ENCODE measurements around the gene ATOX1. TPM values are rescaled to one million over a fixed set of nuclear protein-coding genes. Genes with fewer than 3 reads are reported as not detected.

Gene ATOX1
- polyA plus RNA-seq, 1 of the 3 experiments (the other 2 are of a cell fraction): 497 TPM

DNA sequence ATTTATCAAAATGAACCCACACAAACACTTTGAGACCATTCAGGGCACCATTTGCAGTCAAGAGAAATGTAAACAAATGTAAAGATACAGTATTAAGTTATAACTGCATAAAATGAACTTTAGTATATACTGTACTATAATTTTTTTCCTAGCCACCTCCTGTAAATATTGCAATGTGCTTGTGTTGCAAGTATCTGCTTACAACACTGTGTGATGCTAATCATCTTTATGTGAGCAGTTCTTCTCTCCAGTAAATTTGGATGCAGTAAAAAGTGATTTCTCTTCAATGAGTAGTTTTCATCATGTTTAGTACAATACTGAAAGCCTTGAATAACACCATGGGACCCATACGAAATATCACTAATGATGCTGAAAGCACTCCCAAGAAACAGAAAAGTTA is 22.8 kb upstream of the ATOX1 start (continued):
- TF ChIP-seq, protein P1, sequence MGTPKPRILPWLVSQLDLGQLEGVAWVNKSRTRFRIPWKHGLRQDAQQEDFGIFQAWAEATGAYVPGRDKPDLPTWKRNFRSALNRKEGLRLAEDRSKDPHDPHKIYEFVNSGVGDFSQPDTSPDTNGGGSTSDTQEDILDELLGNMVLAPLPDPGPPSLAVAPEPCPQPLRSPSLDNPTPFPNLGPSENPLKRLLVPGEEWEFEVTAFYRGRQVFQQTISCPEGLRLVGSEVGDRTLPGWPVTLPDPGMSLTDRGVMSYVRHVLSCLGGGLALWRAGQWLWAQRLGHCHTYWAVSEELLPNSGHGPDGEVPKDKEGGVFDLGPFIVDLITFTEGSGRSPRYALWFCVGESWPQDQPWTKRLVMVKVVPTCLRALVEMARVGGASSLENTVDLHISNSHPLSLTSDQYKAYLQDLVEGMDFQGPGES (IDR thresholded peaks at IDR 0.05; ENCODE audit: low read depth, low read length): no peak

DNA sequence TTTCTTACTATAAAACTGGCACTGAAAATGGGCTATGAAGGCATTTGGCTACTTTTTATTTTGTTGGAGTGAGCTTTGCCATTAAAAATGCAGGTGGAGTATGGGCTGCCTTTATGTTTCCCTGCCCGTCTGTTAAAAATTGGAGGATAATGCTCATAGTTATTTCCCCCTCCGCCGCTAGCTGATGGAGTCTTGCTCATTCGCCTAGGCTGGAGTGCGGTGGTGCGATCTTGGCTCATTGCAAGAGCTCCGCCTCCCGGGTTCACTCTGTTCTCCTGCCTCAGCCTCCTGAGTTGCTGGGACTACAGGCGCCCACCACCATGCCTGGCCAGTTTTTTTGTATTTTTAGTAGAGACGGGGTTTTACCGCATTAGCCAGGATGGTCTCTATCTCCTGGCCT is 21.9 kb upstream of the ATOX1 start:
- no peaks in the 10 kb centered on the region for H3K9me3 ChIP-seq
- peaks cover 10% of the 10 kb centered on the region for H3F3A ChIP-seq (replicated peaks; ENCODE audit: insufficient read depth)
- whole genome bisulfite sequencing (ENCODE audit: low lambda C conversion rate): 97% methylated on average over 11 of the region's 11 CpGs
- CTCF ChIA-PET: no interaction called here
- H3K9me2 ChIP-seq: no peaks in the 10 kb centered on the region
- H3K79me2 ChIP-seq (ENCODE audit: insufficient read depth): peaks cover 100% of the 10 kb centered on the region
- peaks cover 20 to 35% of the 10 kb centered on the region in 2 experiments for H3K36me3 ChIP-seq (replicated peaks in 1 of 2; ENCODE audit: control insufficient read depth in 1 of 2, insufficient read depth in 2 of 2, low read length in 1 of 2)
- H3K27ac ChIP-seq (ENCODE audit: low read depth in 2 of 2, low read length in 1 of 2): no peak overlapping the region
- DNase-seq: no peak
- H4K20me1 ChIP-seq (ENCODE audit: insufficient read depth): peaks cover 100% of the 10 kb centered on the region
- POLR2A ChIA-PET: no interaction called here
- H3K4me3 ChIP-seq (ENCODE audit: low read depth in 2 of 2, low read length in 1 of 2): no peak overlapping the region
- no peaks in the 10 kb centered on the region for H3K27me3 ChIP-seq (ENCODE audit: insufficient read depth)
- no peak overlapping the region for H3K4me2 ChIP-seq
- H2AFZ ChIP-seq (ENCODE audit: low read depth): no peak overlapping the region
- TF ChIP-seq RXRA (IDR thresholded peaks at IDR 0.05; ENCODE audit: borderline replicate concordance, low read depth): no peak
- TF ChIP-seq EZH2phosphoT487 (IDR thresholded peaks at IDR 0.05; ENCODE audit: borderline replicate concordance, low read depth): no peak
- no peak for TF ChIP-seq MEF2A (IDR thresholded peaks at IDR 0.05; ENCODE audit: borderline replicate concordance, low read depth)
- TF ChIP-seq FOXM1 (IDR thresholded peaks at IDR 0.05; ENCODE audit: low read depth): no peak
- no peak for TF ChIP-seq YY1 (IDR thresholded peaks at IDR 0.05; ENCODE audit: low read depth)
- no peak for TF ChIP-seq GABPA (IDR thresholded peaks at IDR 0.05; ENCODE audit: low read depth)
- peaks cover 6 to 28% of the 10 kb centered on the region in 2 experiments; a peak in 3 of 4 replicates for H3K4me1 ChIP-seq (ENCODE audit: control insufficient read depth in 1 of 2, insufficient read depth in 2 of 2, low read depth in 1 of 2, low read length in 1 of 2)
- no peak overlapping the region for H3K9ac ChIP-seq

DNA sequence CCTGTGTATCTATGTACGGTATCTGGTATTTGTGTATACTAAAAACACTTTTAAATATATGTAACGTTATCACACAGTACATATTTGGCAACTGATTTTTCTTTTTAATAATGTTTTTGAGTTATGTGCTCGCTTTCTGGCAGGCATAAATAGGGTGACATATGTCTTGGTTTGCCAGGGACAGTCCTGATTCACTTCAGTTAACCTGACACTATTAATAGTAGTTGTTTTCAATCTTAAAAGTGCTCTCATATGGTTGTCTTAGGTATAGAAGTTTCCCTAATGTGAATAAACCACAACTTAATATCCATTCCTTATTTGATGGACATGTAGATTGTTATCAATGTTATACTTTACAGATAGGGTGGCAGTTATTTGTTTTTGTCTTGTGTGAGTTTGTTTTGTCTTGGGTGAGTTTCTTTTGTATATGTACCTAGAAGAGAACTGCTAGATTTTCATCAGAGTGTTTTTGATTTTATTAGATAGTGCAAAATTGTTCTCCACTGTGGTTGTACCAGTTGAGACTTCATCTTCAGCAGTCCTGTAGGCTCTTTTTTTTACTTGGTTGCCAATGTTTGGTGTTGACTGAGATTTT is 21.2 kb upstream of the ATOX1 start:
- H3K4me2 ChIP-seq: no peak overlapping the region
- peaks cover 100% of the 10 kb centered on the region for H4K20me1 ChIP-seq (ENCODE audit: insufficient read depth)
- H3F3A ChIP-seq (replicated peaks; ENCODE audit: insufficient read depth): peaks cover 10% of the 10 kb centered on the region
- H2AFZ ChIP-seq (ENCODE audit: low read depth): no peak overlapping the region
- H3K9me3 ChIP-seq: no peaks in the 10 kb centered on the region
- no peaks in the 10 kb centered on the region for H3K9me2 ChIP-seq
- ChIA-PET CTCF (no interaction called here), POLR2A (no interaction called here)
- peaks cover 20 to 35% of the 10 kb centered on the region in 2 experiments for H3K36me3 ChIP-seq (replicated peaks in 1 of 2; ENCODE audit: control insufficient read depth in 1 of 2, insufficient read depth in 2 of 2, low read length in 1 of 2)
- H3K79me2 ChIP-seq (ENCODE audit: insufficient read depth): peaks cover 100% of the 10 kb centered on the region
- H3K4me3 ChIP-seq (ENCODE audit: low read depth in 2 of 2, low read length in 1 of 2): no peak overlapping the region
- no peak overlapping the region for H3K9ac ChIP-seq
- H3K4me1 ChIP-seq (ENCODE audit: control insufficient read depth in 1 of 2, insufficient read depth in 2 of 2, low read depth in 1 of 2, low read length in 1 of 2): peaks cover 8 to 35% of the 10 kb centered on the region in 2 experiments; a peak in 3 of 4 replicates
- WGBS (ENCODE audit: low lambda C conversion rate): 88% methylated on average over 3 of the region's 3 CpGs
- no peak for DNase-seq
- no peak overlapping the region for H3K27ac ChIP-seq (ENCODE audit: low read depth in 2 of 2, low read length in 1 of 2)
- H3K27me3 ChIP-seq (ENCODE audit: insufficient read depth): no peaks in the 10 kb centered on the region
- TF ChIP-seq MXI1 (IDR thresholded peaks at IDR 0.05; ENCODE audit: low read depth, low read length): no peak
- TF ChIP-seq RAD21 (IDR thresholded peaks at IDR 0.05; ENCODE audit: low read length): no peak

Data from SK-N-SH (cell line).